H1 (cell line): Measurements from ENCODE around the gene MSL3B.

Experiments
- EP300 ChIP-seq, 2 experiments: IDR thresholded peaks; 1 replicate in 1 of 2; 2 replicates in 1 of 2; pipeline ENCODE4 v1.6.1; 2011 to 2012; ENCODE audit warnings: low read depth in 2 of 2, low read length in 2 of 2, mild to moderate bottlenecking in 2 of 2, borderline replicate concordance in 1 of 2, inconsistent platforms in 1 of 2, moderate library complexity in 1 of 2
- EZH2 ChIP-seq: fragments of 200-600 bp; sonication (generic); IDR thresholded peaks from 2 replicates; pipeline ENCODE4 v1.7.1; 2012; ENCODE audit warnings: low read depth, mild to moderate bottlenecking, moderate library complexity, low read length, inconsistent platforms; ENCODE audit not compliant: severe bottlenecking
- JUN ChIP-seq: IDR thresholded peaks from 2 replicates; pipeline ENCODE4 v1.6.1; 2011; ENCODE audit warnings: low read depth, mild to moderate bottlenecking, improper control_type of control experiment, low read length
- NRF1 ChIP-seq: IDR thresholded peaks from 2 replicates; pipeline ENCODE4 v1.6.1; 2011; ENCODE audit warnings: mild to moderate bottlenecking, low read depth, low read length, improper control_type of control experiment
- POLR2A ChIP-seq, 2 experiments: IDR thresholded peaks; 1 replicate in 1 of 2; 2 replicates in 1 of 2; pipeline ENCODE4 v1.6.1; 2011; ENCODE audit warnings: low read depth in 2 of 2, low read length in 2 of 2, mild to moderate bottlenecking in 2 of 2; ENCODE audit errors: control extremely low read depth in 1 of 2
- TEAD4 ChIP-seq: IDR thresholded peaks from 2 replicates; pipeline ENCODE4 v1.6.1; 2012; ENCODE audit warnings: low read depth, low read length, inconsistent platforms, mixed read lengths
- YY1 ChIP-seq: IDR thresholded peaks from 2 replicates; pipeline ENCODE4 v1.6.1; 2011; ENCODE audit warnings: low read depth, mild to moderate bottlenecking, low read length
- TF ChIP-seq, protein P1 (sequence below), 3 experiments: IDR thresholded peaks; 1 replicate in 2 of 3; 2 replicates in 1 of 3; pipeline versions ENCODE4 v1.5.1 to v1.6.1; 2011; ENCODE audit warnings: low read length in 3 of 3, mild to moderate bottlenecking in 3 of 3, inconsistent platforms in 2 of 3, low read depth in 1 of 3, moderate library complexity in 1 of 3; ENCODE audit not compliant: insufficient read depth in 1 of 3; ENCODE audit errors: control extremely low read depth in 1 of 3
- TF ChIP-seq, protein P2 (sequence below): IDR thresholded peaks from 2 replicates; pipeline ENCODE4 v1.6.1; 2012; ENCODE audit warnings: low read length, inconsistent platforms

DNA sequence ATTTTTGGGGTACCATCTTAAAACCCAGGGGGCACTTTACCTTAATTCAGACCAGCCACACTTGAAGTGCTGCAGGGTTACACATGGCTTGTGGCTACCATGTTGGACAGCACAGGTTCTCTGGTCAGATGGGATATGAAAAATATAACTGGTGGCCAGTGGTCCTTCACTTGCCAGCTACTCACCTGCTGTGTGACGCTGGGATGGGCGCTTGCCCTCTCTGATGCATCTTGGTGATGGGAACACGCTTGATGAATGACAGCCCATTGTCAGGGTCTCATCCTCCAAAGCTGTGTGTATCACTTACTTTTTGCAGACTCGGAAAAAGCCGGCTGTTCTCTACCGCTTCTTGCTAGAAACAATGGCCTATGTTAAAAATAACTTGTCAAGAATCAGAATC, 36.3 kb downstream of the MSL3B start:
- TF ChIP-seq, protein P1, sequence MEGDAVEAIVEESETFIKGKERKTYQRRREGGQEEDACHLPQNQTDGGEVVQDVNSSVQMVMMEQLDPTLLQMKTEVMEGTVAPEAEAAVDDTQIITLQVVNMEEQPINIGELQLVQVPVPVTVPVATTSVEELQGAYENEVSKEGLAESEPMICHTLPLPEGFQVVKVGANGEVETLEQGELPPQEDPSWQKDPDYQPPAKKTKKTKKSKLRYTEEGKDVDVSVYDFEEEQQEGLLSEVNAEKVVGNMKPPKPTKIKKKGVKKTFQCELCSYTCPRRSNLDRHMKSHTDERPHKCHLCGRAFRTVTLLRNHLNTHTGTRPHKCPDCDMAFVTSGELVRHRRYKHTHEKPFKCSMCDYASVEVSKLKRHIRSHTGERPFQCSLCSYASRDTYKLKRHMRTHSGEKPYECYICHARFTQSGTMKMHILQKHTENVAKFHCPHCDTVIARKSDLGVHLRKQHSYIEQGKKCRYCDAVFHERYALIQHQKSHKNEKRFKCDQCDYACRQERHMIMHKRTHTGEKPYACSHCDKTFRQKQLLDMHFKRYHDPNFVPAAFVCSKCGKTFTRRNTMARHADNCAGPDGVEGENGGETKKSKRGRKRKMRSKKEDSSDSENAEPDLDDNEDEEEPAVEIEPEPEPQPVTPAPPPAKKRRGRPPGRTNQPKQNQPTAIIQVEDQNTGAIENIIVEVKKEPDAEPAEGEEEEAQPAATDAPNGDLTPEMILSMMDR (IDR thresholded peaks at IDR 0.05; ENCODE audit: control extremely low read depth in 1 of 3, insufficient read depth in 1 of 3, low read depth in 1 of 3, low read length in 3 of 3), result no peak
- no peak for TF ChIP-seq TEAD4
- no peak for TF ChIP-seq YY1
- TF ChIP-seq EZH2, result no peak
- TF ChIP-seq EP300 (IDR thresholded peaks at IDR 0.05; ENCODE audit: borderline replicate concordance in 1 of 2, low read depth in 2 of 2, low read length in 2 of 2), result no peak
- TF ChIP-seq JUN, result no peak
- TF ChIP-seq POLR2A (IDR thresholded peaks at IDR 0.05; ENCODE audit: control extremely low read depth in 1 of 2, low read depth in 2 of 2, low read length in 2 of 2), result no peak
- TF ChIP-seq, protein P2, sequence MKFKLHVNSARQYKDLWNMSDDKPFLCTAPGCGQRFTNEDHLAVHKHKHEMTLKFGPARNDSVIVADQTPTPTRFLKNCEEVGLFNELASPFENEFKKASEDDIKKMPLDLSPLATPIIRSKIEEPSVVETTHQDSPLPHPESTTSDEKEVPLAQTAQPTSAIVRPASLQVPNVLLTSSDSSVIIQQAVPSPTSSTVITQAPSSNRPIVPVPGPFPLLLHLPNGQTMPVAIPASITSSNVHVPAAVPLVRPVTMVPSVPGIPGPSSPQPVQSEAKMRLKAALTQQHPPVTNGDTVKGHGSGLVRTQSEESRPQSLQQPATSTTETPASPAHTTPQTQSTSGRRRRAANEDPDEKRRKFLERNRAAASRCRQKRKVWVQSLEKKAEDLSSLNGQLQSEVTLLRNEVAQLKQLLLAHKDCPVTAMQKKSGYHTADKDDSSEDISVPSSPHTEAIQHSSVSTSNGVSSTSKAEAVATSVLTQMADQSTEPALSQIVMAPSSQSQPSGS, result no peak
- no peak for TF ChIP-seq NRF1
